Measurements from ENCODE around the gene VASP.

Gene VASP

DNA sequence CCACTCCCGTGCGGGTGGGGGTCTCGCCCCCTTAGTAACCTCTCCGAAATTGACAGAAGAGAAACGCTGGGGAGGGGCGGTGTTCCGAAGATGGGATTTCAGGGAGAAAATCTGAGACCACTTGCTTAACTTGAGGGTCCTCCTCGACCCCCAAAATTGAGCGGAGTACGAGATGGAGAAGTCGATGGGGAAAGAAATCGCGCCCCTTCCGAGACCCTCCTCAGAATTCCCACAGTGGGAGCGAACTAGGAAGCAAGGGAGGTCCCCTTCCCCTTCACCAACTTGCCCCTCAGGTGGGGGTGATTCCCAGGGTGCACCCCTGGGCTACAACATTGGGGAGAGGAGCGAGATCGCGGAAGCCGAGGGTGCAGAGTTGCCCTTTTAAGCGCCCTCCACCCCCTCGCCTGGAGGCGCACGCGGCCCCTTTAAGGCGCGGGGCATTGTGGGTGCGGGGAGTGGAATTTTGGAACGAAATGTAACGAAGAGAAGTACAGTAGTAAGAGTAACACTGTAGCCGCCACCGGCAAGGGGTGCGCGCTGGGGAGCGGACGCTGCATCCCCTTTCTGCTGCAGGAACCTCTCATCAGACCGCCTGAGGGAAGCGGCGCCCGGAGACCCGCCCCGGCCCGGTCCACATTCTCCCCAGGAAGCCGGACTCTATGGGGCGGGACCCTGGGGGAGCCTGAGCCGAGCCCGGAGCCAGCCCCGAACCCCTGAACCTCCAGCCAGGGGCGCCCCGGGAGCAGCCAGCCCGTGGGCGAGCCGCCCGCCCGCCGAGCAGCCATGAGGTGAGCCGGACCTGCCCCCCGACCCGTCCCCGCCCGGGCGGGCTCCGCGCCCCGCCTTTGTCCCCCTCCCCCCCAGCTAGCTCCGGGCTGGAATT lies at the start of gene VASP:
TSS of gene VASP (plus strand) at position 491 of the 883 bp plus-strand sequence. CDS start at position 784, 293 bp downstream.
- TF ChIP-seq, protein P1, sequence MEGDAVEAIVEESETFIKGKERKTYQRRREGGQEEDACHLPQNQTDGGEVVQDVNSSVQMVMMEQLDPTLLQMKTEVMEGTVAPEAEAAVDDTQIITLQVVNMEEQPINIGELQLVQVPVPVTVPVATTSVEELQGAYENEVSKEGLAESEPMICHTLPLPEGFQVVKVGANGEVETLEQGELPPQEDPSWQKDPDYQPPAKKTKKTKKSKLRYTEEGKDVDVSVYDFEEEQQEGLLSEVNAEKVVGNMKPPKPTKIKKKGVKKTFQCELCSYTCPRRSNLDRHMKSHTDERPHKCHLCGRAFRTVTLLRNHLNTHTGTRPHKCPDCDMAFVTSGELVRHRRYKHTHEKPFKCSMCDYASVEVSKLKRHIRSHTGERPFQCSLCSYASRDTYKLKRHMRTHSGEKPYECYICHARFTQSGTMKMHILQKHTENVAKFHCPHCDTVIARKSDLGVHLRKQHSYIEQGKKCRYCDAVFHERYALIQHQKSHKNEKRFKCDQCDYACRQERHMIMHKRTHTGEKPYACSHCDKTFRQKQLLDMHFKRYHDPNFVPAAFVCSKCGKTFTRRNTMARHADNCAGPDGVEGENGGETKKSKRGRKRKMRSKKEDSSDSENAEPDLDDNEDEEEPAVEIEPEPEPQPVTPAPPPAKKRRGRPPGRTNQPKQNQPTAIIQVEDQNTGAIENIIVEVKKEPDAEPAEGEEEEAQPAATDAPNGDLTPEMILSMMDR (conservative IDR thresholded peaks at IDR 0.05; ENCODE audit: low read length) = no peak
- H3K4me3 ChIP-seq (ENCODE audit: low read length) = peak within 1 kb of the TSS; percentile 97
- DNase-seq (ENCODE audit: low read depth) = peak; percentile 78

DNA sequence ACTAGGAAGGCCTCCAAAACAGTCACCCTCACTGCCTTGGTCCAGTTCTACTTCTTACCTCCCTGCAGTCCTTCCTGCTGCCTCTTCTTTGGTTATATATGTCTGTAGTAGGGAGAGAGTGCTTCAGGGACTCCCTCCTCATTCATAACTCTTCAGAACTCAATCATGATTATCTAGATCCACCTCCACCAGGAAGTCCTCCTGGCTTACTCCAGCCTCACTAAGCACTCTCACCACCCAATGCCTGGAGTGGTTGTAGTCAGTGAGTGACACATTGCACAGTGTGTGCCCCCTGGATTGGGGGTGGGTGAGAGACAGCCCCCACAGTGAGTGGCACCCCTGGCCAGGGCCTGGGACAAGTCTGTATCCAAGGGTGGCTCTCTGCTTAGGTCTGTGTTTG lies 49.5 kb upstream of the VASP start:
- TF ChIP-seq, protein P1 (conservative IDR thresholded peaks at IDR 0.05; ENCODE audit: low read length) = no peak
- no peak for DNase-seq (ENCODE audit: low read depth)
- no peak overlapping the region for H3K4me3 ChIP-seq (ENCODE audit: low read length)

DNA sequence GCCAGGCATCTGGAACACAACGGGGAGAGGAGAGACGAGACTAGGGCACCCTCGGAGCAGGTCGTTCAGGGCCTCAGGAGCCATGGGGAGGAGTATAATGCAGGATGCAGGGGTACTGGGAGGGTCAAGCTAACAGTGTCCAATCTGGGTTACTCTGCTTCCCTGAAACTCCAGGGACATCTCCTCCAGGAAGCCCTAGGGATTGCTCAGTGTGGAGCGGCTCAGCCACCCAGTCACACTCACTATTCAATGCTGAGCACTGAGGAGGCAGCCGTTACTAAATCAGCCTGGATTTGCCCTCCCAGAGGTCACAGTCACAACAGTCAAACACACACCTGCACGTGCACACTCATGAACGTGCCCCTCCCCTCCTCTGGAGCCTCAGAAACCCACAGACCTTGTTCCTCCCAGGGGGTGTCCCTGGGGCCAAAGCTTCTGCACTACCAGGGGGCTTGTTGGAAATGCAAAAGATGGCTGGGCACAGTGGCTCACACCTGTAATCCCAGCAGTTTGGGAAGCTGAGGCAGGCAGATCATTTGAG lies 46.4 kb upstream of the VASP start:
- no peak for DNase-seq (ENCODE audit: low read depth)
- TF ChIP-seq, protein P1 (conservative IDR thresholded peaks at IDR 0.05; ENCODE audit: low read length) = no peak
- no peak overlapping the region for H3K4me3 ChIP-seq (ENCODE audit: low read length)

DNA sequence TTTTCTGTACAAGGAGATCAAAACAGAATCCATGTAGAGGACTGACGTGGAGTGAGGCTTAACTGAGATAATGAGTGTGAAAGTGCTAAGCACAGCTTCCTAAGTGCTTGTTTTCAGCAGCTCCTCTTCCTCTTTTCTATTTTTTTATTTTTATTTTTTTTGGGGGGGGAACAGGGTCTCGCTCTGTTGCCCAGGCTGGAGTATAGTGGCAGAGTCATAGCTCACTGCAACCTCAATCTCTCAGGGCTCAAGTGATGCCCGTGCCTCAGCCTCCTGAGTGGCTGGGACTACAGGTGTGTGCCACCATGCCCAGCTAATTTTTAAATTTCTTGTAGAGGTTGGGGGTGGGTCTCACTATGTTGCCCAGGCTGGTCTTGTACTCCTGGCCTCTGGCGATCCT lies 45.1 kb upstream of the VASP start:
- no peak overlapping the region for H3K4me3 ChIP-seq (ENCODE audit: low read length)
- TF ChIP-seq, protein P1 (conservative IDR thresholded peaks at IDR 0.05; ENCODE audit: low read length) = no peak
- DNase-seq (ENCODE audit: low read depth) = no peak

DNA sequence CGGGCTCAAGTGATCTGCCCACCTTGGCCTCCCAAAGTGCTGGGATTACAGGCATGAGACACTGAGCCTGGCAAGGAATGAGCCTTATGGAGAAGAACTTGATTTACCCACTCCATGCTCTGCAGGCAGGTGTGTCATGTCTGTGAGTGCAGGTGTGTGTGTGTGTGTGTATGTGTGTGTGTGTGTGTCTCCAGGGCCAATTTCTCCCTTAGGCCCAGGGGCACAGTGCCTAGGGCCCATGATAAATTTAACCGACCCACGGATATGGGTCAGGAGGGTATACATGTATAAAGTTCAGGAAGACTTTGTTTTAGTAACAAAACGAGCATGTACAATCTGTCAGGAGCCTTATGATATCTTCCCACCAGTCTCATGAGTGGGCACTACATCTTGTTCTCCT lies 44.0 kb upstream of the VASP start:
- H3K4me3 ChIP-seq (ENCODE audit: low read length) = no peak overlapping the region
- no peak for DNase-seq (ENCODE audit: low read depth)
- TF ChIP-seq, protein P1 (conservative IDR thresholded peaks at IDR 0.05; ENCODE audit: low read length) = no peak

DNA sequence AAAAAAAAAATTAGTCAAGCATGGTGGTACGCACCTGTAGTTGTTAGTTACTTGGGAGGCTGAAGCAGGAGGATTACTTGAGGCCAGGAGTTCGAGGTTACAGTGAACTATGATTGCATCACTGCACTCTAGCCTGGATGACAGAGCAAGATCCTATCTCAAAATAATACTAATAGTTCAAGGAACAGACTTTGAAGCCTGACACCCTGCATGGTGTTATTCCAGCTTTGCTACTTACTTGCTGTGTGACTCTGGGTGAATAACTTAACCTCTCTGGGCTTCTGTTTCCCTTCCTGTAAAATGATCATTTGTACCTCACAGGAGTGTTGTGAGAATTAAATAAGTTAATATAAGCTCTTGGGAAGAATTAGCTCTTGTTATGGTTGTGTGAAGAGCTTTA lies 43.0 kb upstream of the VASP start:
- H3K4me3 ChIP-seq (ENCODE audit: low read length) = no peak overlapping the region
- TF ChIP-seq, protein P1 (conservative IDR thresholded peaks at IDR 0.05; ENCODE audit: low read length) = no peak
- no peak for DNase-seq (ENCODE audit: low read depth)

Data from AG10803 (cell line).